ENCODE measurements around the gene RBM8A.

GRCh38 chr1:145877923-145878486 lies 49.3 kb downstream of the RBM8A start:
- TF ChIP-seq, protein P1, sequence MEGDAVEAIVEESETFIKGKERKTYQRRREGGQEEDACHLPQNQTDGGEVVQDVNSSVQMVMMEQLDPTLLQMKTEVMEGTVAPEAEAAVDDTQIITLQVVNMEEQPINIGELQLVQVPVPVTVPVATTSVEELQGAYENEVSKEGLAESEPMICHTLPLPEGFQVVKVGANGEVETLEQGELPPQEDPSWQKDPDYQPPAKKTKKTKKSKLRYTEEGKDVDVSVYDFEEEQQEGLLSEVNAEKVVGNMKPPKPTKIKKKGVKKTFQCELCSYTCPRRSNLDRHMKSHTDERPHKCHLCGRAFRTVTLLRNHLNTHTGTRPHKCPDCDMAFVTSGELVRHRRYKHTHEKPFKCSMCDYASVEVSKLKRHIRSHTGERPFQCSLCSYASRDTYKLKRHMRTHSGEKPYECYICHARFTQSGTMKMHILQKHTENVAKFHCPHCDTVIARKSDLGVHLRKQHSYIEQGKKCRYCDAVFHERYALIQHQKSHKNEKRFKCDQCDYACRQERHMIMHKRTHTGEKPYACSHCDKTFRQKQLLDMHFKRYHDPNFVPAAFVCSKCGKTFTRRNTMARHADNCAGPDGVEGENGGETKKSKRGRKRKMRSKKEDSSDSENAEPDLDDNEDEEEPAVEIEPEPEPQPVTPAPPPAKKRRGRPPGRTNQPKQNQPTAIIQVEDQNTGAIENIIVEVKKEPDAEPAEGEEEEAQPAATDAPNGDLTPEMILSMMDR (IDR thresholded peaks at IDR 0.05), result no peak
- TF ChIP-seq, protein P2, sequence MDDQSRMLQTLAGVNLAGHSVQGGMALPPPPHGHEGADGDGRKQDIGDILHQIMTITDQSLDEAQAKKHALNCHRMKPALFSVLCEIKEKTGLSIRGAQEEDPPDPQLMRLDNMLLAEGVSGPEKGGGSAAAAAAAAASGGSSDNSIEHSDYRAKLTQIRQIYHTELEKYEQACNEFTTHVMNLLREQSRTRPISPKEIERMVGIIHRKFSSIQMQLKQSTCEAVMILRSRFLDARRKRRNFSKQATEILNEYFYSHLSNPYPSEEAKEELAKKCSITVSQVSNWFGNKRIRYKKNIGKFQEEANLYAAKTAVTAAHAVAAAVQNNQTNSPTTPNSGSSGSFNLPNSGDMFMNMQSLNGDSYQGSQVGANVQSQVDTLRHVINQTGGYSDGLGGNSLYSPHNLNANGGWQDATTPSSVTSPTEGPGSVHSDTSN (IDR thresholded peaks at IDR 0.05), result no peak

Measured in A549 (cell line).